Esophagus (tissue), 2 donors: ENCODE results near the gene MBP. TPM values are rescaled to one million over a fixed set of nuclear protein-coding genes. Genes with fewer than 3 reads are reported as not detected.
"Not testable (repeated sequence)": the region's sequence is repeated elsewhere in the genome, so short reads cannot be mapped to it uniquely, and the experiment has no call there.

Experiments used
- H3K27ac ChIP-seq, 2 donors: one replicate each; pipeline ENCODE4 v1.5.1; 2013; ENCODE audit warnings: low read depth in 2 of 2, mild to moderate bottlenecking in 2 of 2, inconsistent platforms in 1 of 2, low read length in 1 of 2, moderate library complexity in 1 of 2
- H3K27me3 ChIP-seq, 2 donors: one replicate each; pipeline ENCODE4 v1.6.1; 2013; ENCODE audit warnings: low read length in 2 of 2, control low read depth in 1 of 2, mild to moderate bottlenecking in 1 of 2; ENCODE audit not compliant: insufficient read depth in 2 of 2, control insufficient read depth in 1 of 2
- H3K36me3 ChIP-seq, 2 donors: one replicate each; pipeline ENCODE4 v1.6.1; 2013; ENCODE audit warnings: low read length in 1 of 2; ENCODE audit not compliant: control insufficient read depth in 2 of 2, insufficient read depth in 2 of 2
- H3K4me1 ChIP-seq, 2 donors: one replicate each; pipeline ENCODE4 v1.6.1; 2013; ENCODE audit warnings: low read length in 1 of 2; ENCODE audit not compliant: control insufficient read depth in 2 of 2, insufficient read depth in 2 of 2
- H3K4me3 ChIP-seq, 2 donors: one replicate each; pipeline ENCODE4 v1.5.1; 2013; ENCODE audit warnings: low read length in 2 of 2, mild to moderate bottlenecking in 2 of 2, low read depth in 1 of 2, moderate library complexity in 1 of 2
- H3K9me3 ChIP-seq, 2 donors: one replicate each; pipeline ENCODE4 v1.6.1; 2013; ENCODE audit warnings: mild to moderate bottlenecking in 2 of 2, low read depth in 1 of 2, low read length in 1 of 2, moderate library complexity in 1 of 2; ENCODE audit not compliant: control insufficient read depth in 2 of 2, insufficient read depth in 1 of 2
- WGBS, 2 donors: extraction: QIAGEN DNeasy Blood & Tissue Kit; methylation state at CpG; one replicate each; pipeline ENCODE4 v1.1.7; 2013; 5-methylcytosine and 5-hydroxymethylcytosine counted together
- polyA plus RNA-seq, 2 donors: library from polyadenylated mRNA; stranded (reverse); fragments of 200-250 nt; gene quantifications; one replicate each; pipeline ENCODE4 v1.2.3, GENCODE V29; 2013
- donor health status: healthy with polysubstance abuse.
- donor health status: Bipolar disorder and iron deficiency.

MBP gene
- polyA plus RNA-seq, 2 donors: 9.7 to 10.8 TPM

GRCh38 chr18:76956648-76957047, 175.9 kb downstream of the MBP start:
- Histone ChIP-seq H3K9me3 (no peaks in the 10 kb centered on the region), H3K36me3 (peaks cover 10 to 24% of the 10 kb centered on the region in 2 donors), H3K27me3 (no peaks in the 10 kb centered on the region), H3K4me3 (no peak overlapping the region), H3K4me1 (no peaks in the 10 kb centered on the region), H3K27ac (no peak overlapping the region)
- 94 to 97% methylated on average over 11 of the region's 11 CpGs for WGBS, 2 donors

GRCh38 chr18:76955524-76956170, 176.9 kb downstream of the MBP start:
- Histone ChIP-seq H3K36me3 (peaks cover 10 to 21% of the 10 kb centered on the region in 2 donors), H3K27me3 (no peaks in the 10 kb centered on the region), H3K9me3 (no peaks in the 10 kb centered on the region), H3K4me1 (no peaks in the 10 kb centered on the region), H3K27ac (no peak overlapping the region), H3K4me3 (no peak overlapping the region)
- 92% methylated on average over 28 of the region's 28 CpGs for WGBS, 2 donors

- Histone ChIP-seq H3K4me1 (no peaks in the 10 kb centered on the region), H3K4me3 (no peak overlapping the region), H3K27me3 (no peaks in the 10 kb centered on the region), H3K36me3 (peaks cover 9 to 21% of the 10 kb centered on the region in 2 donors), H3K27ac (no peak overlapping the region), H3K9me3 (no peaks in the 10 kb centered on the region)
- 54 to 59% methylated on average over 12 of the region's 12 CpGs for WGBS, 2 donors
These were observed 178.9 kb downstream of the MBP start for GRCh38 chr18:76953583-76954233.

GRCh38 chr18:76953156-76953555, 179.4 kb downstream of the MBP start:
- no peaks in the 10 kb centered on the region for H3K27me3 ChIP-seq
- WGBS, 2 donors: 52% methylated on average over 6 of the region's 6 CpGs
- no peaks in the 10 kb centered on the region for H3K9me3 ChIP-seq
- H3K36me3 ChIP-seq: peaks cover 12 to 25% of the 10 kb centered on the region in 2 donors
- H3K27ac ChIP-seq: no peak overlapping the region
- H3K4me3 ChIP-seq: no peak overlapping the region
- no peaks in the 10 kb centered on the region for H3K4me1 ChIP-seq

- Histone ChIP-seq H3K36me3 (peaks cover 12 to 25% of the 10 kb centered on the region in 2 donors), H3K4me3 (no peak overlapping the region), H3K4me1 (no peaks in the 10 kb centered on the region), H3K27me3 (no peaks in the 10 kb centered on the region), H3K27ac (no peak overlapping the region), H3K9me3 (no peaks in the 10 kb centered on the region)
- 77 to 82% methylated on average over 4 of the region's 4 CpGs for WGBS, 2 donors
These were observed 179.8 kb downstream of the MBP start for GRCh38 chr18:76952747-76953146.

- Histone ChIP-seq H3K27ac (no peak overlapping the region), H3K9me3 (no peaks in the 10 kb centered on the region), H3K27me3 (no peaks in the 10 kb centered on the region), H3K4me1 (no peaks in the 10 kb centered on the region), H3K4me3 (no peak overlapping the region), H3K36me3 (peaks cover 15 to 21% of the 10 kb centered on the region in 2 donors)
- 89 to 93% methylated on average over 12 of the region's 12 CpGs for WGBS, 2 donors
These were observed 180.9 kb downstream of the MBP start for GRCh38 chr18:76951456-76952247.

- Histone ChIP-seq H3K9me3 (no peaks in the 10 kb centered on the region), H3K4me3 (no peak overlapping the region), H3K27me3 (no peaks in the 10 kb centered on the region), H3K27ac (no peak overlapping the region), H3K4me1 (no peaks in the 10 kb centered on the region), H3K36me3 (peaks cover 10 to 15% of the 10 kb centered on the region in 2 donors)
- 83 to 88% methylated on average over 8 of the region's 8 CpGs for WGBS, 2 donors
These were observed 184.2 kb downstream of the MBP start for GRCh38 chr18:76948345-76948744.

- H3K27ac ChIP-seq, H3K9me3 ChIP-seq, H3K4me3 ChIP-seq, H3K4me1 ChIP-seq, H3K27me3 ChIP-seq: not testable (repeated sequence)
- WGBS, 2 donors: 93 to 94% methylated on average over 8 of the region's 8 CpGs
- H3K36me3 ChIP-seq: peaks cover 11 to 16% of the 10 kb centered on the region in 2 donors
These were observed 188.2 kb downstream of the MBP start for GRCh38 chr18:76944346-76944745.

GRCh38 chr18:76943542-76944339, 188.8 kb downstream of the MBP start:
- Histone ChIP-seq H3K9me3 (no peaks in the 10 kb centered on the region), H3K36me3 (peaks cover 10 to 17% of the 10 kb centered on the region in 2 donors), H3K27ac (no peak overlapping the region), H3K4me1 (no peaks in the 10 kb centered on the region), H3K4me3 (no peak overlapping the region), H3K27me3 (no peaks in the 10 kb centered on the region)
- WGBS, 2 donors: 79 to 86% methylated on average over 6 of the region's 6 CpGs
